Caki2 (cell line): ENCODE data around the gene ISG15. TPM values are rescaled to one million over a fixed set of nuclear protein-coding genes. Genes with fewer than 3 reads are reported as not detected.
A peak's percentile ranks its signal among the peaks of the same experiment; 100 is the strongest.
"Not testable (repeated sequence)": the region's sequence is repeated elsewhere in the genome, so short reads cannot be mapped to it uniquely, and the experiment has no call there.

Source experiments
- DNase-seq: peaks from one replicate; pipeline ENCODE4 v3.0.0-alpha.2; 2015; ENCODE audit warnings: low read depth
- in situ Hi-C: cut with HindIII; loops from 2 replicates; pipeline ENCODE4 v1.10.0; 2016; ENCODE audit warnings: low sequenced_read_pairs, low pct_unique_long_range_greater_than_20kb, mixed read lengths
- total RNA-seq: library from RNA; depleted of rRNA; stranded (reverse); fragments of >200 nt; shearing (Covaris generic); gene quantifications from 2 replicates; pipeline ENCODE4 v1.2.3, GENCODE V29; 2014; ENCODE audit warnings: low replicate concordance

Gene ISG15
- total RNA-seq, 1 experiment from 2014 or later: 129 TPM

DNA sequence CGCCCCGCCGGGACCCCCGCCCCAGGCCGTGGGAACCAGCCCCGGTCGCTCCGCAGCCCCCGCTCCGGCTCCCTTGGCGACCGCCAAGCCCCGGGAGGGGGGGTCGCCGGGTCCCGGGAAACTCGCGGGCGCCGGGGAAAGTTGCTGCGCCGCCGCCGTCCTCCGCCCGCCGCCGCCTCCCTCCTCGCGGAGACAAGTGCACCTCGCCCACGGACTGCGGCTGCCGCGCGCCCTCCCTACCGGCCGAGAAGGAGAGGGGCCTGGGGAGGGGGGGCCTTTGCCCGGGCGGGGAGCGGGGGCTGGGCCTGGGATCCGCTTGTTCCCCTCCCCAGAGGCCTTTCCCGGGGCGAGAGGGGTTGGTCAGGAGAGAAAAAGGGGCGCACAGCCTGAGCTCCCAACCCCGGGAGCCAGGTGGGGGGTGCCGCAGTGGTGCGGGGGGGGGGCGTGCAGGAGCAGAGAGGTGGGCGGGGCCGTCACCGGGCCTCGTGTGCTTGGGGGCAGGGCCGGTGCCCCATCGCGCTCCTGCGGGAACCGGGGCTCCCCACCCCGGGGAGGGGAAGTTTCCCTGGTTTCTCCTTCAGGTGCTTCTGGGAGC lies 7.2 kb downstream of the ISG15 start:
- DNase-seq: no peak
- in situ Hi-C loops: no loop called here

DNA sequence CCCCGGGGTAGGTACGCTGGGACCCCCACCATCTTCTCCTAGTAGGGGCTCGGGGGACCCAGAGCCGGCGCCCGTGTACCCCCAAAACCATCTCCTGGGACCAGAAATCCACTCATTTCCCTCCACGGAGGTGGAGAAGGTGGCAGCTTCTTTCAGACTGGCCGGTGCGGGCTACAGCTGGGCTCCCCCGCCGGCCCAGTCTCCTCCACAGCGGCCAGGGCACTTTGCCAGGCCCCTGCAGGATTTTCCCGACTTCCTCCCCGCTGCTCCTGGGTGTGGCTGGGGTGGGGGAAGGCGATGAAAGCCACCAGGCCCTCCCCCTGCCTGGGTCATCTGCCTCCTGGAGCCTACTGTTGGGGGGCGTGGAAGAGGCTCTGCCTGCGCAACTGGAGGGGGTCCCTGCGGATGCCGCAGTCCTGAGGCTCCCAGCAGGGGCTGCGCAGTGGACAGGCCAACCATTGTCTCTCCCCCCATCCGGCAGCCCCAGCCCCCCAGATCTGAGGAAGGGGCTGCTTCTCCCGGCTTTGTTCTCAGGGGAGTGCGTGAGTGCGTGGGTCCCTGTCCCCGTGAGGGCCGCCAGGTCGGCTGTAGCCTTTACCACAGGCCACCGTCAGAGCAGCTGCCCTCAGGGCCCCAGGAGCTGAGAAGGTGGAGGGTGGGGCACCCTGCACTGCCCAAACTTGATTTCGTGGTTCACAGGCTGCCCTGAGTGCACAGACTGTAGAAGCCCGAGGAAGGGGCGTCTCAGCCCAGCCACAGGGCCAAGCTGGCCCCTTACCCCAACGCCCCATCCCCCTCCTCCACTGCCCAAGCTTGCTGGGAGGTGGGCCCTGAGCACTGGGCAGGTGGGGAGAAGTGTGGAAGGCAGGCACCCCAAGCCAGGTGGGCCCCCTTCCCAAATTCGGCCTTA lies 8.0 kb downstream of the ISG15 start:
- DNase-seq: peak; percentile 82
- in situ Hi-C loops: no loop called here

DNA sequence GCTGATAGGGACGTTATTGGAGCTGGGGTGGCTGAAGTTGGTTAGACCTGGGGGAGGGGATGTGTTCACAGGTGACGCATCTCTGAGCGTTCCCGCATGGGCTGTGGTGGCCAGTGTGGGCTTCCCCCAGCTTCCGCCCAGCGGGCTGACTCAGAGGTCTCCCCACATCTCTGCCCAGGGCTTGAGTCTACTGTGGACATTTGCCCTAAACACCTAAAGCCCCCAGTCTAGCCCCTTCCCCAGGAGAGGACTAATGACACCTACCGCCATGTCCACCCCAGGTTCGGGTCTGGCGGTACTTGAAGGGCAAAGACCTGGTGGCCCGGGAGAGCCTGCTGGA lies 8.6 kb downstream of the ISG15 start:
- in situ Hi-C loops: no loop called here
- DNase-seq: no peak

DNA sequence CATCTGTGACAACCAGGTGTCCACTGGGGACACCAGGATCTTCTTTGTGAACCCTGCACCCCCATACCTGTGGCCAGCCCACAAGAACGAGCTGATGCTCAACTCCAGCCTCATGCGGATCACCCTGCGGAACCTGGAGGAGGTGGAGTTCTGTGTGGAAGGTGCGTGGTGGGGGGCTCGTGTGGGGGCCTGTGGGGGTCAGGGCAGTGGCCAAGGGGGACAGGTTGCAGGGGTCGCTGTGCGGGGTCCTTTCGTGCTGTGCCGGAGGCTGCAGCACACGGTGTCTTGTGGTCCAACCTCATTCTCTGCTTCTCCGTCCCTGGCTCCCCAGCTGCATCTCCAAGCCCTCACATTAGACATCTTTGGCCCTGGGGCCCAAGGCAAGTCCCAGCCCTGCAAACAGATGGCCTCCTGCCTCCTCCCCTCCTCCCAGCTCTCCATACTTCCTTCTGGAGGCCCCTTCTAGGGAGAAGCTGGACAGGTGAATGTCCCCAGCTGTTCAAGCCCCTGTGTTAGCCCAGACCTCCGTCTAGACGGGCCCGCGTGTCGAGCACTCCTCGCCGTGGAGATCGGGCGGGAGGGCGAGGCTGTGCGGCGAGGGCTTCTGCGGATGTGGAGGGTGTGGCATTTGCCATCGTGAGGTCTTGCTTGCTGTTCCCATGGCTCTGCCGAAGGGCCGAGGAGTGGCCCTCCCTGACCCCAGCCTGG lies 9.2 kb downstream of the ISG15 start:
- DNase-seq: no peak
- in situ Hi-C loops: no loop called here

DNA sequence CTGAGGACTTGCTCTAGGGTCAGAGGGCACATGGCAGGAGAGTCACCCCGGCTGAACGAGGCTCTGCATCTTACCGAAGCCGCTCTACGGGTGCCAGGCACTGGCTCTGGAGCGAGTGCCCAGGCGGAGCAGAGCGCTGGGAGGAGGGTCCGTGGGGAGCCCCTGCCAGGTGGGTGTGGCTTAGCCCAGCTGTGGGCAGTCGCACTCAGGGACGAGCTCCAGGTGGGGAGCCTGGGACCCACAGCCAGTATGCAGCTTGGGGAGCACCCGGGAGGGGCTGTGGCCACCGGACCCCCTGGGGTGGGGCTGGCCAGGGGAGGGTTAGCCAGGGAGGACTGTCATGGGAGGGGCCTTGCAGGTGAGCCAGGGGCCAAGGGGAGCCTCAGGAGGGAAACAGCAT lies 10.4 kb downstream of the ISG15 start:
- in situ Hi-C loops: no loop called here
- no peak for DNase-seq

DNA sequence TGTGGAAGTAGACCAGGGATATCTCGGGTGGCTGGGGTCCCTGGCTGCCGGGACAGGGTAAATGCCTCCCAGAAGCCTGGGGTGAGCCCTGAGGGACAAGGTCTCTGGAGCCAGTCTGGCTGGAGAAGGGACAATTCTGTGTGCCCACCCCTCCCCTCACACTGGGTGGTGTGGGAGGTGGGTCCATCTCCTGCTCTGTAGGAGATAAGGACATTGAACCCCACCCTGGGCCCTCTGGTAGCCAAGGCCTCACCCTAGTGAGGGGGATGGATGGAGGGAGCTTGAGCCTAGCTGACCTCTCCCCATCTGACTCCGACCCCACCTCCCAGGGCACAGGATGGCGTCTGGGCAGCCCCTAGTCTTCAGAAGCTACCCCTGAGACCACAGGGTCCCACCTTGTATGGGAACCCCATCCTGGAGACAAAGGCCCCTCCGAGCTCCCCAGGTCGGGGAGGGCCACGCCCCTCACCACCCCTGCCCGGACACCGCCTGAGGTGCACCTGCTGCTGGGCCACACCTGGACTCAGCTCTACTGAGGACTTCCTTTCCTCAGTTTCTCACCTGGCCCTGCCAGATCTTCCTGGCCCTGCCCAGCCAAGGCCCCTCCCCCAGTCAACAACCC lies 11.0 kb downstream of the ISG15 start:
- DNase-seq: no peak
- in situ Hi-C loops: no loop called here

DNA sequence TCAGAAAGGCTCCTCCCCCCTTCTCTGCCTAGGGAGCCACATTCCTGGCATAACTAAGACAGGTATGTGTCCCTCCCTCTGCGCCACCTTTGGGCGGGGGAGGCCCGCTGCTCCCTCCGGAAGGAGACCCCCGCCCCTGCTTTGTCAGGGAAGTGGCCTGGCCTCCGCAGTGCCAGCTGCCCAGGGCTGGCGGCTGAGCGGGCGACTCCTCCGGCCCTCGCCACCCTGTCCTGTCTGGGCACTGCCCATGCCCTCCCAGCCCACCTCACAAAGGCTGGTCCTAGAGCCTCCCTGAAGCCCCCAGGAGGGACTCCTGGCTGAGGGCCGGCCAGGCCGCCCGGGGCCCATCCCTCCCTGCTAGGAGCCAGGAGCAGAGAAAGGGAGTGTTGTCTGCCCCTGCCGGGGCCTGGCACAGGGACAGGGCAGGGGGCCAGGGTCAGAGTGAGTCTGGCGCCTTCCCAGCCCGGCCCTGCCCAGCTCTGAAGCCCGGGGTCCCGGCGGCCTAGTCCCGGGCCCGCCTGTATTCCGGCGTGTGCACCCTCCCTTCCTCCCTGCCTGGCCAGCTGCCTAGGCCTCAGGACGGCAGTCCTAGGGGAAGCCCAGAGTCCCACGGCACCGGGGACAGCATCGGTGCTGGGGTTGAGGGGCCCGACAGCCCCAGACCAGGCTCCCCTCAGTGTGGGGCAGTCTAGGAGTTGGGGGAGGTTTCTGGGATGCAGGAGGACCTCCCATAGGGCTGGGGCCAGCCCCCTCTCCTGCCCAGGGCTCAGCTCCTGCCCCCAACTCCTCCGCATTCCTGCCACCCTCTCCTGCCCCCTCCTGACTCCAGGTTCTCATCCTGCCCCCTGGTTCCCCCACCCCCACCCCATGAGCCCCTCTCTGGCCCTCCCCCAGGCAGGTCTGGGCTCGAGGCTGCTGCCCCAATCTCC lies 11.7 kb downstream of the ISG15 start:
- in situ Hi-C loops: no loop called here
- peak; percentile 78 for DNase-seq

DNA sequence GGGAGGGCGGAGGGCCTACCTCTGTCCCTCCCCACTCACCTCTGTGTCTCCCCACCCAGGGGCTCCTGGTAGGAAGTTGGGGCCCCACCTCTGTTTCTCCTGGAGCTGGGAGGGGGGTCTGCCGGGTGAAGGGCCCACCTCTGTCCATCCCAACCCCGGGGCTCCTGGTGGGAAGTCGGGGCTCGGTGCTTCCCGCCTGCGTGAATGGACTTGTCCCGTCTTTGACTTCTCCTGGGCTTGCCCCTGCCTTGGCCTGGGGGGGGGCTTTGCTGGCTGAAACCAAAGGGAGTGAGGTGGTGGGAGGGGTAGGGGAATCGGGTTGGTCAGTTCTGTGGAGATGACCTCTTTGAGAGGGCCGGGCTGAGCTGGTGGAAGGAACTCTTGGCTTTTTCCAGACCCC lies 12.4 kb downstream of the ISG15 start:
- in situ Hi-C loops: no loop called here
- no peak for DNase-seq

DNA sequence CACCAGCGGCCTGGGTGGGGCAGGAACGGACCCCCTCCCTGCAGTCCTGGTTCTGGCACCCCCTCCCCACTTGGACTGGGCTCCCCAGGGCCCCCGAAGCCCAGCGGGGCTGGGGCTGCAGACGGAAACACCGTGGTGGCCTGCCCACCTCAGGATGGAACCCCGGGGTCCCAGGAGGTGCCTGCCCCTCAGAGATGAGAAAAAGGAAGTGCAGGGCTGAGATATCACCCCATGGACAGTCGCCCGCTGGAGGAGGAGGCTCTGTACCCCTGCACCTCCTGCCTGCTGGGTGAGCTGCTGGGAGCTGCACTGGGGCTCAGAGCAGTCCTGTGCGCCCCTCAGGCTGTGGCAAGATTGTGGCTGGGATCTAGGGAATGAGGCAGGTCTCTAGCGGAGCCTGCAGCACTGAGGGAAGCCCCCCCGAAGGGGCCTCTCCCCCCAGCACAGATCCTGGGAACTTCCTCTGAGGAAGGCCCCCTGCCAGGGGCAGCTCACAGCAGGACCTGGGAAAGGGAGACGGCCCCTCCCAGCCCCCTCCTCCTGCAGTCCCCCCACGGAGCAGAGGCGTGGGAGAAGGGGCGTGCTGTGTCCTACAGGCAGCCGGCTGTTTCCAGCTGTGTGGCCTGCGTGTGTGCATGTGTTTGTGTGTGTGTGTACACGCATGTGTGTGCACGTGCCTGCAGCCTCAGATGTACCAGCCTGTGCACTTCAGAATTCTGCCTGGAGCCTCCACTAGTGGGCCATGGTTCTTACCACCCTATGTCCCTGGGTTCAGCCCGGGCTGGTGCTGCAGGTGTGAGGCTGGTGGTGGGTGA lies 13.5 kb downstream of the ISG15 start:
- in situ Hi-C loops: no loop called here
- DNase-seq: no peak

DNA sequence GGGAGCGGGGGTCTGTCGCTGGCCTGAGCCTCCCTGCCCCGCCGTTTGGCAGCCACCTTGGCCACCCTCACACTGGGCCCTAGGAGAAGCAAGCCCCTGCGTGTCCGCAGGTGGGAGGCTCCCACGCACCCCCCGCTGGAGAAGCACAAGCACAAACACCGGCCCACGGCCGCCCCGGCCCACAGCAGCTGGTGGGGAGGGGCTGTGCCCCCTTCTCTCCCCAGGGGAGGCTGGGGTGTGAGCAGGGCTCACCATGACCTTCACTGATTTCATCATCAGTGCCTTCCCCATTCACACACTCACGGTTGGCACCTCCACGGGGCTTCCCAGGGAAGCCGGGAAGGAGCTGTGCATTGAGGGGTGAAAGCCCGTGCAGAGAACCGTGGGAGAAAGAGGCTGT lies 14.5 kb downstream of the ISG15 start:
- in situ Hi-C loops: no loop called here
- no peak for DNase-seq

DNA sequence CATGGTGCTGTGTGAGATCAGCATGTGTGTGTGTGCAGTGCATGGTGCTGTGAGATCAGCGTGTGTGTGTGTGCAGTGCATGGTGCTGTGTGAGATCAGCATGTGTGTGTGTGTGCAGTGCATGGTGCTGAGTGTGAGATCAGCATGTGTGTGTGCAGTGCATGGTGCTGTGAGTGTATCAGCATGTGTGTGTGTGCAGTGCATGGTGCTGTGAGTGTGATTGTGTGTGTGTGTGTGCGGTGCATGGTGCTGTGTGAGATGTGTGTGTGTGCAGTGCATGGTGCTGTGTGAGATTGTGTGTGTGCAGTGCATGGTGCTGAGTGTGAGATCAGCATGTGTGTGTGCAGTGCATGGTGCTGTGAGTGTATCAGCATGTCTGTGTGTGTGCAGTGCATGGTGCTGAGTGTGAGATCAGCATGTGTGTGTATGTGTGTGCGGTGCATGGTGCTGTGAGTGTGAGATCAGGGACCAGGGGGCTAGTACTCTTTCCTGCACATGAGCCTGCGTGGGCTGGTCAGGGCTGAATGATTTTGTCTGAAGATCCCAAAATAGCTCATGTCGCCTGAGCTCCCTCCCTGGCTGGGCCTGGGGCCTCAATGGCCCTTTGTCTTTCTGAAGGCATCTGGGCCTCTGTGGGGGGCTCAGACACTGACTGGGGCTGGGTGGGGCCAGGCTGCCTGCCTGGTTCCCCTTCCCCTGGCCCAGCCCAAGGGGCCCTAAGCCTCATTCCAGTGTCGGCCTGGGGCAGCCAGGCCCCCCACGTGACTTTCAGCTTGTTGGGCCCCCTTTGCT lies 17.8 kb downstream of the ISG15 start:
- DNase-seq: not testable (repeated sequence)

DNA sequence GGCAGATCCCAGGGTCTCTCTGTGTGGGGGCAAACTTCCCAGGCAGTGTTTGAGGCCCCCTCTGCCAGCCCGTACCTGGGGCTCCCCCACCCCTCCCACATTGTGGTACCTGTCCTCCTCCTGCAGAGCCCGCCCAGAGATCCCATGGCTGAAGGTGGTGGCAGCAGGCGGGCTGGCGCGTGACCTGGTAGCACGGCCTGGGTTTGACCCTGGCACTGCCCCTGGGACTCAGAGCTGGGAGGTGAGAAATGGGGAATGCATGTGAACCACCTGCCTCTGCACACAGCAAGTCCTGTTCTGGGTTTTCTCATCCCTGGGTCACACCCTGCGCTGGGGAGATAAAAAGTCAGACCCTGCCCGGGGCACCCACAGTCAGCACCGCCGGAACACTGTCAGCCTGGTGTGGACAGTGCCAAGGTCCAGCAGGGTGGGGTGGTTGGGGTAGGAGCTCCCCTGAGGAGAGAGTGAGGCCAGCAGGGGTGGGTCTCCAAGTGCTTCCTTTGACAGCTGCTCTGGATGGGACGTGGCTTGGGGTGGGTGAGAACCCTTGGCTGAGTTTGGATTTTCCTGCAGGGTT lies 18.4 kb downstream of the ISG15 start:
- in situ Hi-C loops: no loop called here
- no peak for DNase-seq

More for the DNA sequence above, 17.8 kb downstream of the ISG15 start:
- in situ Hi-C loops: not testable (repeated sequence)

DNA sequence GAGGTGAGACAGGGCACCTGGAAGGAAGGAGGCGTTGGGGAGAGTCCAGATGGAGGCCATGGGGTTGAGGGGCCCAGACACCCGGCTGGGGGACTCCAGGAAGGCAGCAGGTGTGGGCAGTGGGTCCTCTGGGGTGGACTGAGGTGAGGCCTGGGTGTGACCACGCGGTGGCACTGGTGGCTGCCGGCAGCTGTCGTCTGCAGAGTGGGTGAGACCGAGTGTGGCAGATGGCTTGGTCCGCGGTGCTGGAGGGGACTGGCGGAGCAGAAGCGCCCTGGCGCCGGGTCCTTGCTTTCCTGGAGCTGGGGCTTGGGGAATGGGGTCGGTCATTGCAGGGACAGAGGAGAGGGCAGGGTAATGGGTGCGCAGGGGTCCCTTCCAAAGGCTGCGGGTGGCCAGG lies 19.1 kb downstream of the ISG15 start:
- in situ Hi-C loops: no loop called here
- DNase-seq: no peak

DNA sequence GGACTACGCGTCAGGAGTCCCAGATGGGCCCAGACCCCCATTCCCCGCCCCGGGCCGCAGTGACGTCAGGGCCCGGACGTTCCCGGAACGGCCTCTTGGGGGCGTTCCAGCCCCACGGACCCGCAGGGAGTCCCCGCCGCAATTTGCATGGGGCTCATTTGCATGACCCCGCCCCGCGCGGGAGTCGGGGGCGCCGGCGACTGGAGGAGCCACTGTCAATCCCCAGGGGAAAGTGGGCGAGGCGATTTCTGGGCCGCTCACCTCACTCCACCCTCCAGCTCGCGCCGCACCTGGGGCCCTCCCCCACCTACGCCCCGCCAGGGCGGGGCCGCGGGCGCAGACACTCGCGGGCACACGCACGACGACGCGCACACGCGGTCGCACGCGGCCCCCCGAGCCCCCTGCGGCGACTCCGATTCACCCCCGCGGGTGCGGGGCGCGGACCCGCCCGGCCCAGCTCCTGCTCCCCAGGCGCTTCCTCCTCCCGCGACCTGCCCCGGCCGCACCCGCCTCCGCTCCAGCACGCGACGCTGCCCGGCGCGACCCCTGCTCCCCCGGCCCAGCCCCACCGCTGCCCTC lies 19.8 kb downstream of the ISG15 start:
- in situ Hi-C loops: no loop called here
- DNase-seq: no peak

DNA sequence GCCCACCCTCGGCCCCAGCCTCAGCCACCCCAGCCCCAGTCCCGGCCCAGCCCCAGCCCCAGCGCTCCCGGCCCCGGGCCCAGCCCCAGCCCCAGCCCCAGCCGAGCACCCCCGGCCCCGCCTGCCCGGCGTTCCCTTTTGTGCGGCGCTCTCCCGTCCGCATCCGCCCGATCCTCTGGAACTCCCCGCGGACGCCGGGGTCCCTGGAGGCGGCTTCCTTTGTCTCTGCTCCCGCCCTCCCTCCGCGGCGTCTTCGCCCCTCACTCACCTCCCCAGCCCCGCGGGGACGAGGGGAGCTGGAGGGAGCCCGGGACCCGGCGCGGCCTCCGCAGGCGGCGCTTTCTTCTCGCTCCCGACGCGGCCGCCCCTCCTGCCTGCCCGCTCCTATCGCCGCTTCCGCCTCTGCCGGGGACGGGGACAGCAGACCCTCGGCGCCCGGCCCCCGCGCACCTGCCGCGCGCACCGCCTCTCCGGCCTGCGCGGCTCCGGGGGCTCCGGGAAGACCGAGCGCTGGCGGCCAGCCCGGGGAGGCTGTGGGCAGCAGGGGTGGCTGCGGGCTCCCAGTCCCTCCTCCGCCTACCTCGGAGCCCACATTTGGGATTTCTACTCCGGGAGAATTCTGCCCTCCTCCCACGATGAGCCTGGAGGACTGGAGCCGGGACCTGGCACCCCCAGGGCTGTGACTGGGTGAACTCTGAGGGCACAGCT lies 20.6 kb downstream of the ISG15 start:
- no peak for DNase-seq
- in situ Hi-C loops: no loop called here
